HepG2 (cell line): ENCODE results near the gene STON1. TPM values are rescaled to one million over a fixed set of nuclear protein-coding genes. Genes with fewer than 3 reads are reported as not detected.

ENCODE experiments used
- CBFB ChIP-seq: sonication (generic); formaldehyde crosslinking; IDR thresholded peaks from 2 replicates; pipeline ENCODE4 v1.4.0; 2020; ENCODE audit warnings: missing genetic modification reagents
- FOXA1 ChIP-seq, 2 experiments: fragments of 450-650 bp in 1 of 2; sonication (generic) in 1 of 2; formaldehyde crosslinking in 1 of 2; IDR thresholded peaks; 2 replicates each; pipeline versions ENCODE4 v1.4.0 to v1.6.1; 2016 to 2020; ENCODE audit warnings: missing genetic modification reagents in 1 of 2
- GABPB1 ChIP-seq: IDR thresholded peaks from 2 replicates; pipeline ENCODE4 v1.6.1; 2016; ENCODE audit warnings: mild to moderate bottlenecking, missing genetic modification reagents, moderate library complexity, missing compliant biosample characterization
- GATAD2A ChIP-seq: IDR thresholded peaks from 2 replicates; pipeline ENCODE4 v1.6.1; 2016
- HDAC2 ChIP-seq: sonication (generic); formaldehyde crosslinking; IDR thresholded peaks from 2 replicates; pipeline ENCODE4 v1.4.0; 2020; ENCODE audit warnings: missing genetic modification reagents
- KDM2A ChIP-seq: sonication (generic); formaldehyde crosslinking; IDR thresholded peaks from 2 replicates; pipeline ENCODE4 v1.4.0; 2020; ENCODE audit warnings: low read depth, missing genetic modification reagents, borderline replicate concordance
- NCOA2 ChIP-seq: sonication (generic); formaldehyde crosslinking; IDR thresholded peaks from 2 replicates; pipeline ENCODE4 v1.8.0; 2022; ENCODE audit warnings: inconsistent platforms
- NFE2 ChIP-seq: sonication (generic); formaldehyde crosslinking; IDR thresholded peaks from 2 replicates; pipeline ENCODE4 v1.4.0; 2020; ENCODE audit warnings: missing genetic modification reagents
- NFYB ChIP-seq: sonication (generic); formaldehyde crosslinking; IDR thresholded peaks from 2 replicates; pipeline ENCODE4 v1.4.0; 2020; ENCODE audit warnings: missing genetic modification reagents
- PHB2 ChIP-seq: fragments of 450-650 bp; IDR thresholded peaks from 2 replicates; pipeline ENCODE4 v1.6.1; 2018; ENCODE audit not compliant: partially characterized antibody
- PHF21A ChIP-seq: sonication (generic); formaldehyde crosslinking; IDR thresholded peaks from 2 replicates; pipeline ENCODE4 v1.5.0; 2020; ENCODE audit warnings: mild to moderate bottlenecking, missing genetic modification reagents
- PRDM15 ChIP-seq: sonication (generic); formaldehyde crosslinking; IDR thresholded peaks from 2 replicates; pipeline ENCODE4 v1.4.0; 2020; ENCODE audit warnings: missing genetic modification reagents
- SOX5 ChIP-seq: IDR thresholded peaks from 2 replicates; pipeline ENCODE4 v1.6.1; 2016; ENCODE audit warnings: borderline replicate concordance
- SOX6 ChIP-seq, 2 experiments: fragments of 450-650 bp in 1 of 2; sonication (generic) in 1 of 2; formaldehyde crosslinking in 1 of 2; IDR thresholded peaks; 2 replicates each; pipeline versions ENCODE4 v1.4.0 to v1.6.1; 2017 to 2020; ENCODE audit warnings: antibody characterized with exemption in 1 of 2, mild to moderate bottlenecking in 1 of 2, missing genetic modification reagents in 1 of 2
- TGIF2 ChIP-seq: IDR thresholded peaks from 2 replicates; pipeline ENCODE4 v1.6.1; 2016; ENCODE audit warnings: control low read depth, missing compliant biosample characterization
- ZGPAT ChIP-seq: IDR thresholded peaks from 2 replicates; pipeline ENCODE4 v1.6.1; 2016; ENCODE audit warnings: mild to moderate bottlenecking
- ZNF282 ChIP-seq: fragments of 450-650 bp; IDR thresholded peaks from 2 replicates; pipeline ENCODE4 v1.6.1; 2018; ENCODE audit not compliant: partially characterized antibody
- ZNF670 ChIP-seq: sonication (generic); formaldehyde crosslinking; IDR thresholded peaks from 2 replicates; pipeline ENCODE4 v1.8.0; 2022; ENCODE audit warnings: mild to moderate bottlenecking, missing genetic modification reagents, borderline replicate concordance
- ZNF672 ChIP-seq: sonication (generic); formaldehyde crosslinking; IDR thresholded peaks from 2 replicates; pipeline ENCODE4 v1.8.1; 2022; ENCODE audit warnings: missing genetic modification reagents
- polyA plus RNA-seq, 8 experiments: library from polyadenylated mRNA; depleted of rRNA in 3 of 8; stranded (reverse) in 7 of 8; unstranded in 1 of 8; fragments of >200 nt; fragmentation: Illumina TruSeq in 4 of 8; extraction: Trizol in 4 of 8; gene quantifications; 2 replicates each; pipeline versions ENCODE4 v1.2.1 to v1.2.3, GENCODE V29; 2011 to 2016; ENCODE audit warnings: low read depth in 4 of 8, missing spikeins in 1 of 8, mixed read lengths in 1 of 8; ENCODE audit not compliant: insufficient read depth in 1 of 8
- total RNA-seq, 5 experiments: library from RNA; depleted of rRNA; stranded (reverse); fragments of >200 nt; fragmentation: Illumina TruSeq; extraction: Trizol; gene quantifications; 2 replicates each; pipeline ENCODE4 v1.2.3, GENCODE V29; 2016; ENCODE audit warnings: low read depth in 1 of 5
- TF ChIP-seq, protein P1 (sequence below): IDR thresholded peaks from 2 replicates; pipeline ENCODE4 v1.6.1; 2012; ENCODE audit warnings: low read depth, low read length, improper control_type of control experiment

STON1 gene
- total and polyA plus RNA-seq, 2 of the 13 experiments (the other 11 are each of a cell fraction or from before 2014, with no cell fraction given), result 0.09 to 0.28 TPM

DNA sequence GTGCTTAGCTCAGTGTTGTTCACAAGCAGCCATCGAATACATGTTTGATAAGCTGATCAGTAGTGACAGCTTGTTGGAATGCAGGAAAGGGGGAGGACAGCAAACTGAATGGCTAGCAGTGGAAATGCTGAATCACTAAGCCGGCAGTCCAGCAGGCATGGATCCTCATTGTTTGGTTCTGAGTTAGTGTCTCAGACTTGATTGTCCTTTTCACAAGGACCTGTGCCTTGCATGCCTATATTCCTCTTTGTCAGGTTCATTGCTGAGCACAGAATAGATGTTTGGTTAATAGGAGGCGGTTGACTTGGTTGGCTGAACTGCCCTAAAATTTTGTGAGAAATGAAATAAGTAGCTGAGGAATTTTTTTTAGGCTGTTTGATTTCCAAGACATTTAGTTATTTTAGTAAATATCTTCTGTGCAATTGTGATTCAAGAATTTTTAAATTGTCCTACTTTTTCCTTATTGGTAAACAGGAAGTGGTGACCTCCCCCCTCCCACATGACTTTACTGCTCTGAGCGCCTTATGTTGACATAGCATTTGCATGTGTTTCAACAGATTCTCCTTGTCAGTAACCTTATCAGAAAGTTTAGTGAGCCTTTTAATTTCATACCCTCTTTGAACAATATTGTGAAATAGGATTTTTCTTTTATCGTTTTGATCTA lies 21.4 kb upstream of the STON1 start (continued):
- 0 out of 2 replicates have a peak, but pooled peaks have one; percentile 9 for TF ChIP-seq NCOA2 (CRISPR knock-in tag)
- no peak for TF ChIP-seq NFYB (CRISPR knock-in tag)
- TF ChIP-seq, protein P1, sequence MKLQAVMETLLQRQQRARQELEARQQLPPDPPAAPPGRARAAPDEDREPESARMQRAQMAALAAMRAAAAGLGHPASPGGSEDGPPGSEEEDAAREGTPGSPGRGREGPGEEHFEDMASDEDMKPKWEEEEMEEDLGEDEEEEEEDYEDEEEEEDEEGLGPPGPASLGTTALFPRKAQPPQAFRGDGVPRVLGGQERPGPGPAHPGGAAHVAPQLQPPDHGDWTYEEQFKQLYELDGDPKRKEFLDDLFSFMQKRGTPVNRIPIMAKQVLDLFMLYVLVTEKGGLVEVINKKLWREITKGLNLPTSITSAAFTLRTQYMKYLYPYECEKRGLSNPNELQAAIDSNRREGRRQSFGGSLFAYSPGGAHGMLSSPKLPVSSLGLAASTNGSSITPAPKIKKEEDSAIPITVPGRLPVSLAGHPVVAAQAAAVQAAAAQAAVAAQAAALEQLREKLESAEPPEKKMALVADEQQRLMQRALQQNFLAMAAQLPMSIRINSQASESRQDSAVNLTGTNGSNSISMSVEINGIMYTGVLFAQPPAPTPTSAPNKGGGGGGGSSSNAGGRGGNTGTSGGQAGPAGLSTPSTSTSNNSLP, result peak; percentile 70
- TF ChIP-seq PRDM15, result no peak
- TF ChIP-seq GABPB1 (CRISPR knock-in tag), result peak; percentile 40; the same call in 1 of the 2 replicates
- TF ChIP-seq ZNF282, result no peak
- TF ChIP-seq HDAC2 (CRISPR knock-in tag), result peak; percentile 24; the same call in 1 of the 2 replicates
- TF ChIP-seq SOX6 (IDR thresholded peaks at IDR 0.05), result no peak
- peak; percentile 22; the same call in 1 of the 2 replicates for TF ChIP-seq SOX6 (CRISPR knock-in tag; IDR thresholded peaks at IDR 0.05)
- TF ChIP-seq PHF21A (CRISPR knock-in tag), result no peak
- no peak for TF ChIP-seq FOXA1 (IDR thresholded peaks at IDR 0.05)
- TF ChIP-seq FOXA1 (CRISPR knock-in tag; IDR thresholded peaks at IDR 0.05), result 0 out of 2 replicates have a peak, but pooled peaks have one; percentile 48
- TF ChIP-seq SOX5, result peak; percentile 70
- peak; percentile 96 for TF ChIP-seq NFE2 (CRISPR knock-in tag)
- no peak for TF ChIP-seq PHB2
- TF ChIP-seq GATAD2A, result peak; percentile 5; the same call in 1 of the 2 replicates
- no peak for TF ChIP-seq ZNF670 (CRISPR knock-in tag)
- 0 out of 2 replicates have a peak, but pooled peaks have one; percentile 21 for TF ChIP-seq KDM2A (CRISPR knock-in tag)
- TF ChIP-seq CBFB (CRISPR knock-in tag), result no peak
- TF ChIP-seq ZGPAT (CRISPR knock-in tag), result 0 out of 2 replicates have a peak, but pooled peaks have one; percentile 18
- TF ChIP-seq TGIF2 (CRISPR knock-in tag), result peak; percentile 21; the same call in 1 of the 2 replicates
- no peak for TF ChIP-seq ZNF672 (CRISPR knock-in tag)
